GM15510 (cell line): Measurements from ENCODE around the gene SOCS1.

Experiments
- POLR2A ChIP-seq: IDR thresholded peaks from 3 replicates; pipeline ENCODE4 v1.6.1; 2011; ENCODE audit warnings: borderline replicate concordance; ENCODE audit not compliant: insufficient read length; ENCODE audit errors: extremely low read depth

The SOCS1 gene

DNA sequence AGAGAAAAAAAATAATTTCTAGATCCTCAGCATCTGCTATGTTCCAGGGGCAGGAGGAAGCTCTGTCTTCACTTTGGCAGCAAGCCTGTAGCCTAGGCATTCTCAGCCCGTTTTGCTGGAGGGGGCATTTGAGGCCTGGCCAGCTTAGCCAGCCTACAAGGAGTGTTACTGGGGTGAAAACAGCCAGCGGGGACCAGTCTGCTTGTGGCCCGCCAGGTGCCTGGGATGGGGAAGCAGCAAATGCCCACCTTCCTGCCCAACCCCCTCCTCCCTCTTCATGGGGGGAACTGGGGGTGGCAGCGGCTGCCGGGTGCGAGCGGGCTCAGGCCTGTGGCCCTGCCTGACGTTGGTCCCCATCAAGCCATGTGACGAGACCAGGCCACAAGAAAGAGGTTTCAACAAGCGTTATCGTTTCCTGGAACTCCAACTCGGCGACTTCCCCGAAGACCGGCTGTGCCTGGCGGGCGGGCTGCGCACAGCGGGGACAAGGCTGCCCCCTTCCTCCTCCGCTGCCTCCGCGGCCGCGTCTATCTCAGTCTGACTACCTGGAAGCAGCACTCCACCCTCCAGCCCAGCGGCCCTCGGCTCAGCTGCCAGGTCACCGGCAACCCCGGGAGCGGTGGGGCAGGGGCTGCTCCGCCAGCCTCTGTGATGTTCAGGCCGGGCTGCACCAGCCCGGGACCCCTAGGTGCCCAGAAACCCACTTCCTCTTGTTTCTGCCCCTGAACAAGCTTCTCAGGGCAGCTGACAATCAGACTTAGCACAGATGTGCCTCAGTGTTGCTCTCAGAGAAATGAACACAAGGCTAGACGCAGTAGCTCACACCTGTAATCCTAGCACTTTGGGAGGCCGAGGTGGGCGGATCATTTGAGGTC lies 22.9 kb downstream of the SOCS1 start:
- TF ChIP-seq POLR2A: no peak

DNA sequence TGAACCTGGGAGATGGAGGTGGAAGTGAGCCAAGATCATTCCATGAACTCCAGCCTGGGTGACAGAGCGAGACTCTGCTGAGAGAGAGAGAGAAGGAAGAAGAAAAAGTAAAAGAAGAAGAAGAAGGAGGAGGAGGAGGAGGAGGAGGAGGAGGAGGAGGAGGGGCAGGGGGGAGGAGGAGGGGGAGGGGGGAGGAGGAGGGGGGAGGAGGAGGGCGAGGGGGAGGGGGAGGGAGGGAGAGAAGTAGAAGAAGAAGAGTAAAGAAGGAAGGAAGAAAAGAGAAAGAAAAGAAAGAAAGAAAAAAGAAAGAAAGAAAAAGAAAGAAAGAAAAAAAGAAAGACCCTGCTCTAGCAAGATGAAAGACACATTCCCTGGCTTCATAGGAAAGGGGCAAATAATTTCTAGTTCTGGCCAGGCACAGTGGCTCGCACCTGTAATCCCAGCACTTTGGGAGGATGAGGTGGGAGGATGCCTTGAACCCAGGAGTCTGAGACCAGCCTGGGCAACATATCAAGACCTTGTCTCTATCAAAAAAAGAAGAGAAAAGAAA lies 23.6 kb downstream of the SOCS1 start:
- TF ChIP-seq POLR2A: no peak

DNA sequence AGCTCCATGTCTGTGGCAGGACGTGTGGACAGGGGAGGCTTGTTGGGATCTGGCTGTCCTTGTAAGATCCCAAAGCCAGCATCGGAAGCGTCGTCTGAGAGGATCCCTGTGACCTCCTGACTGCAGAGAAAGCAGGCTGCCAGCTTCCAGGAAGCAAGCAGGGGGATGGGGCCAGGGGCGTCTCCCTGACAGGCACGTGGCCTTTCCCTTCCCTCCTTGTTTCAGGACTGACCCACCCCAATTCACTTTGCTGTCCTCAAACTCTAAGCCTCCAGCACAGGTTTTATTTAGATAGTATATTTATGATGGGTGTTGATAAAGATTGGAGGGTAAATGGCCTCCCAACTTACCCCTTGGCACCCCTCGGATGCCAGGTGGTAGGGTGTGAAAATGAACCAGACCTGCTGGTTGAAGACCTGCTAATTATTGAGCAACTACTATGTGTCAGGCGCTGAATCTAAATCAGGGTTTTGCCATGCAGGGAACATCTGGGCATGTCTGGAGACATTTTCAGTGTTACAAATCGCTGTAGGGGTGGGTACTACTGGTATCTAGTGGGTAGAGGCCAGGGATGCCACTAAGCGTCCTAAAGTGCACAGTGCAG lies 24.5 kb downstream of the SOCS1 start:
- TF ChIP-seq POLR2A: no peak

DNA sequence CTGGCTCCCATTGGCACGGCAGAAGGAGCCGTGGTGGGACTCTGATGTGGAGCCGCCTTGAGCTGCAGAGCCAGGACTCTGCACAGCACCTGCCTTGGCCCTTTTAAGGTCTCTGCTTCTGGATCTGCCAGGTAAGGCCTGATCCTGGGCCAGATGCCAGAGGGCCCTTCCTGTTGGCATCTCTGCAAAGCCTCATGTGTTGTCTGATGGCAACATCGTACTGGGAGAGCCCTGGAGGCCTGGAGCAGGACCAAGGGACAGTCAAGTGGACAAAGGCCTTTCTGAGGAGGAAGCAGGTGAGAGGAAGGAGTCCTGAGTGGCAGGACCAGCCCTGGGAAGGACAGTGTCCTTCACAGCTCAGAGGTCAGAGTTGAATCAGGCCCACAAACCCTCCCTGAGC lies 26.1 kb downstream of the SOCS1 start:
- TF ChIP-seq POLR2A: no peak

DNA sequence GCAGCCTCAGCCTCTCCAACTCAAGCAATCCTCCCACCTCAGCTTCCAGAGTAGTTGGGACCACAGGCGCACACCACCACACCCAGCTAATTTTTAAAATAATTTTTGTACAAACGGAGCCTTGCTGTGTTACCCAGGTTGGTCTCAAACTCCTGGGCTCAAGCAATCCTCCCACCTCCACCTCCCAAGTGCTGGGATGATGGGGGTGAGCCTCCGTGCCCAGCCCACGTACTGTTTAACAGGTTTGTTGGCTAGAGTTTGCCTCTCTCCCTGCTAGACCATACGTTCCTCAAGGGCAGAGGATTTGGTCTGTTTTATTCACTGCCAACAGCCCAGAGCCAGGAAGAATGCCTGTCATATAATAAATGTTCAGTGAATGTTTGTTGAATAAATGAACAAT lies 26.6 kb downstream of the SOCS1 start:
- TF ChIP-seq POLR2A: no peak

DNA sequence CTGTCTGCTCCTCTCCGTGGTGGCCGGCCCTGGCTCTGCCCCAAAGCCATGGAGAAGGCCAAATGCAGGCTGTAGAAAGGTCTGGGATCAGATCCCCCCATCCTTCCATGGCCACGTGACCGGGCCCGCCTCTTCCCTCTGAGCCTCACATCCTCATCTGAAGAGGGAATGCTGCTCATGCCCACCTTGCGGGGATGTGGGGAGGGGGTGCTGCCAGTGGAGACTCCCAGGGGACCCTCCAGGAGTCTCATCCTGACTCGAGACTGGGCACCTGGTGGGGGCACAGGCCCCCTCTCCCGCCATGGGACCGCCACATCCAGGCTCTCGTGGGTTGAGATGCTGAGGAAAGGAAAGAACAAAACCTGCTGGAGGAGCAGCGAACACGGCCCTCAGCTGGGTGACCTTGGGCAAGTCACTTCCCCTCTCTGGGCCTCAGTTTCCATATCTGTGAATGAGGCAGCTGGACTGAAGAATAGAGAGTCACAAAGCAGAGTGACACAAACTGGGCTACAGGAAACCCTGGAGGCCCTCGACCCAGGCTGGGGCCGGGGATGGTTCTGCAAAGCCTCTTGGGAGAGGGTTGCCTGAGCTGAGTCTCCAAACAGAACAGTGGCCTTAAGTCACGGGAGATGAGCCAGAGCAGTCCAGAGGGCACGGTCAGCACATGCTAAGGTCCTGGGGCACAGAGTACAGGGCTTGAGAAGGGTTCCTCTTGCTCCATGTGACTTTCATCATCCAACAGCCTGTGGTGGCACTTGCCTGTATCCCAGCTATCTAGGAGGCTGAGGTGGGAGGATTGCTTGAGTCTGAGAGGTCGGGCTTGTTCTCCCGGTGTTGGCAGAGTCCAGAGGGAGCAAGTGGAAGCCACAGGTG lies 30.1 kb downstream of the SOCS1 start:
- TF ChIP-seq POLR2A: no peak

DNA sequence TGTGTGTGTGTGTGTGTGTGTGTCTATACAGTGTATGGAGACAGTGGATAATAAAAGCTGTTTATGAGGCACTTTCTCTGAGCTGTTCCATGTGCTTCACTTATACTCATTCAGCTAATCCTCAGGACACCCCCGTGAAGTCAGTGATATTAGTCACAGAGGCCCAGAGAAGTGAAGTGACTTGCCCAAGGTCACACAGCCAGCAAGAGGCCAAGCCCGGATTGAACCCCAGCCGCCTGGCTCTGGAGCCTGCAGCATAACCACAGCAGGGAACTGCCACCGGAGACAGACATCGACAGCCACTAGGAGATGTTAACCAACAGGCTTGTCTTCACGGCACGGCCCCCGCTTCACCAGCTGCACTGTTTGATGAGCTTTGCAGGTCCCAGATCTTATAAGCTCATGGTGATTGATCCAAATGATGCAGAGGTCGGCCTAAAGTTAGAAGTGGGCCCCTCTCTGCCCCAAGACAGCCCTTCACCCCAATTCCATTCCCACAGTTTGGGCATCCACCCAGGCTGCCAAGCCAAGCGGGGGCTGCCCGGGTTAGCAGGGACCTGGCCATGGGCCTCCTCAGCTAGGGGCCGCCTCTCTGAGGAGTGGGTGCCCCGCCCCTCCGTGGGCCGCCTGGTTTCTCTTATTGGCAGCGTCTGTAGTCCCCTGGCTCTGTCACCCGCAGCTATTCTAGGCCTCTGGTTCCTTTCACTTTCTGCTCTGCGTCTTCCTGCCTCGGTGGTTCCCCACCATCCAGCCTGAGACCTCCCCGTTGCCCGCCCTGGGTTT lies 30.9 kb downstream of the SOCS1 start:
- peak; percentile 33 for TF ChIP-seq POLR2A

DNA sequence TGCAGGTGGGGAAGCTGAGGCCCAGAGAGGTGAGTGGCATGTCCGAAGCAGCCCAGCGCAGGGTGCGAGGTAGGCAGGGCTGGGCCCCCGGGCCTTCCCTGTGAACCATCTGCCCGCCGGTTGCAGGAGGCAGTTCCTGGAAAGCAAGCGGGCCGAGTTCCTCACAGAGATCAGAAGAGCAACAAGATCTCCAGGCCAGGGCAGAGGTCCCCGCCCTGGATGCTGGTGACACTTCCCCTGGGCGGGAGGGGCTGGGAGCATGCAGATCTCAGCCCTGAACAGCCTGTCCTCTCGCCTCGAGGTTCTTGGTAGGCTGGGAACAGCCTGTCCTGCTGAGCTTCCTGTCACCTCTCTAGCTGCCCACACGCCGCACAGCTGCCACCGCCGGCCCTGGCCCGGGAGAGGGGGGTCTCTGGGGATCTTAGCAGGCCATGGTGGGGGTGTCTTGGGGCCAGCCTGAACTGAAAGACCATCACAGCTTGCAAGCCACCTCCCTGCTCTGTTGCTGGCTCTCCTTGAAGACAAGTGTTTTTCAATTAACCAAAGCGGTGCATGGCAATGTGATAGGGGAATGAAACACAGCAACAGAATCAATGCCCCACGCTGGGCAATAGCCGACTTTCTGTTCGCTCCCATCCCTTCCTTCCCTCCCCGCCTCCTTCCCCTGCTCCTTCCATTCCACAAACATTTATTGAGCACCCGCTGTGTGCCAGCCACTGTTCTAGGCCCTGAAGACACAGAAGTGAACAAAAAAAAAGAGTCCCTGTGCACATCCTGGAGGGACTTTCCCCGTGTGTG lies 31.7 kb downstream of the SOCS1 start:
- peak; percentile 34 for TF ChIP-seq POLR2A

DNA sequence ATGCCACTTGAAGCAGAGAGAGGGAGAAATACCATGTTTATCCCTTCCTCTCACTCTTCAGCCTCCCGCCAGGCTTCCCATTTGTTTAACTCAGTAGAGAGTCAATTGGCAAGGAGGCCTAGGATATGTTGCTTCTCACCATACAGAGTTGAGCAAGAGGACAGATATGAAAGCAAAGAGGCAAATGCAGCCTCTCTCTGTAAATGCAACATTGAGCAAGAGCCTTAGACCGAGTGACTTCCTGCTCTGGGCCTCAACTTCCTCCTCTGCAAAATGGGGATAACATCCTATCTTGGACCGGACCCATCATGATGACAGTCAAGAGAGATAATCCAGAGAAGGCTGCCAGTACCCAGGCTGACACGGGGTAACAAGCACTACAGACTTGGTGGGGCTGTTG lies 36.8 kb downstream of the SOCS1 start:
- no peak for TF ChIP-seq POLR2A

DNA sequence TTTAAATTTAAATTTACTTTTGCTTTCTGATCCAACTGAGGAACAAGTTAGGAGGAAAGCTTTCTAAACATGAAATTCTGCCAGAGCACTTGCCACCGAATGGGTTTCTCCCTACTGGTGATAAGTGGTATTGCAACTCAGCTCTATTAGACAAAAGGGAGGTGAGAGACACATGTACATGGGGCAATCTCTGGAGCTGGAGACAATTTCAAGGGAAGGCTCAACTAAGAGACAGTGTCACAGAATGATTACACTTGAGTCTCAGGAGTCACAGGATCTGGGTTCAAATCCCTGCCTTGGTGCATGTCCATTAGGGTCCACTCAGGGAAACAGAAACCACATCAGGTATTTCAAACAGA lies 37.4 kb downstream of the SOCS1 start:
- no peak for TF ChIP-seq POLR2A

DNA sequence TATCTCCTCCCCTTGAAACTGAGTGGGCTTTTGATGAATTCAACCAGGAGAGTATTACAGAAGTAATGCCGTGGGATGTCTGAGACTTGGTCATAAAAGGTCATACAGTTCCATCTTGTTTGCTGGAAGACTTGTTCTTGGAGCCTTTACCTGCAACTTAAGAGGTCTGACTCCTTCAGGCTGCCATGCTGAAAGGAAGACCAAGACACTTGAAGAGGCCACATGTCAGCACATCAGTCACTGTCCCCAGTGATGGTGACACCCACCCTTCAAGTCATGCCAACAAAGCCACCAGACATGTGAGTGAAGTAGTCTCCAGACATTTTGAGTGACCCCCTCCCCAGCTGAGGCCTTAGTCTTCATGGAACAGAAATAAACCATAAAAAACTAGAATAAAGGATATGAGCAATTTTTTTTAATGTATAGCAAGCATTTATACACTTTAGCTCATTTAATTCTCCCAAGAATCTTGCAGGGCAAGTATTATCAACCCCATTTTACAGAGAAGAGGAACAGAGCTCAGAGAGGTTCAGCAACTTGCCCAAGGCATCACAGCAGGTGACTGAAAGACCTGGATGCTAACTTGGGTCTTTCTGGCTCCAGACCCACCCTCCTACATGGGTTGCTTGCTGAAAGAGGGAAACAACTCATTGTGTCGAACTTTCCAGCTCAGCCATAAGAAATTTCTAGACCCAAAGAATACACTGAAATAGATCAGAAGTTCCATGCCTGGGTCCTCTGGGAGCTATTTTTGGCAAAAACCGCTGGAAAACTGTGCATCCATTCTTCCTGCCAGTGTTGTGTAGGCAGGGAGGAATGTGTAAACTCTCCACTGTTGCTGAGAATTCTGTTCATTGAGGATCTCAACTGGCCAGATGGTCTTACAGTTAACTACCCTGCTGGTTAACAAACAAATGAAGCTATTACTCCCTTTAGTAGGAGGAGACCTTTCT lies 38.1 kb downstream of the SOCS1 start:
- TF ChIP-seq POLR2A: no peak

DNA sequence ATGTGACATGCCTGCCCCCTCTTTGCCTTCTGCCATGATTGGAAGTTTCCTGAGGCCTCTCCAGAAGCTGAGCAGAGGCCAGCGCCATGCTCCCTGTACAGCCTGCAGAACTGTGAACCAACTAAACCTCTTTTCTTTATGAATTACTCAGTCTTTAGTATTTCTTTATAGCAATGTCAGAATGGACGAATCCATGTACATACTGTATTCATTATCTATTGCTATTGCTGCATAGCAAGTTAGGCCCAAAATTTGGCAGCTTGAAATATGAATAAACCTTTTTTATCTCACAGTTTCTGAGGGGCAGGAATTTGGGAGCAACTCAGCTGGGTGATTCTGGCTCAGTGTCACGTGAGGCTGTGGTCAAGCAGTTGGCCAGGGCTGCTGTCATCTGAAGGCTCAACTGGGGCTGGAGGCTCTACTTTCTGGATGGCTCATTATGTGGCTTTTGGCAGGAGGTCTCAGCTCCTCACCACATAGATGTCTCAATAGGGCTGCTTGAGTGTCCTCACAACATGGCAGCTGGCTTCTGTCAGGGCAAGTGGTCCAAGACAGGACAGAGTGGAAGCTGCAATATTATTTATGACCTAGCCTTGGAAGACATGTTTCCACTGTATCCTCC lies 40.0 kb downstream of the SOCS1 start:
- TF ChIP-seq POLR2A: no peak

DNA sequence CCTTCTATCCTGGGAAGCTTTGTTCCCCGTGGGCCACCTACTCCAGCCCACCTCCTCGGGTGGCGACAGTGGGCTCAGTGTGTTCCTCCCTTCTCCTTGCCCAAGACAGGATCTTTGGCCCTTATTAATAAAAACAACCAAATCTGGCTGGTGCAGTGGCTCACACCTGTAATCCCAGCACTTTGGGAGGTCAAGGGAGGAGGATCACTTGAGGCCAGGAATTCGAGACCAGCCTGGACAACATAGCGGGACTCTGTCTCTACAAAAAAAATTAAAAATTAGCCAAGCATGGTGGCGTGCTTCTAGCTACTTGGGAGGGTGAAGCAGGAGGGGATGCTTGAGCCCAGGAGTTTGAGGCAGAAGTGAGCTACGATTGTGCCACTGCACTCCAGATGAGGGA lies 42.2 kb downstream of the SOCS1 start:
- no peak for TF ChIP-seq POLR2A

DNA sequence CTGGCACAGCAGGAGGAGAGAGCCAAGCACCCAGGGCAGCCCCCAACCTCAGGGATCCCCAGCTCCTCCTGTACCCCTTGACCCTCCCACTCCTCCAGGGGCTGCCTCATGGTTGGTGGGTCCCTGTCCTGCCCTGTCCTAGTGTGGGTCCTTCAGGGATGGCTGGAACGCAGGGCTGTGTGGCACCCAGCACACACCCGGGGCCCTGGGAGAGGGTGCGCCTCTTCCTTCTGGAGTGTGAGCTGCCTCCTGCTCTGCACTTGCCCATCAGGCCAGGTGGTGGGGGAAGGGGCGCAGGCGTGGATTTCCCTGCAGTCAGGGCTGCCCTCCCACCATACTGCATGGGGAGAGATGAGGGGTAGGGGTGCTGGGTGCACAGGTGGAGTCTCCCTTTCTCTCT lies 42.6 kb downstream of the SOCS1 start:
- no peak for TF ChIP-seq POLR2A
